ENCODE results near the gene TXNRD1. TPM values are rescaled to one million over a fixed set of nuclear protein-coding genes. Genes with fewer than 3 reads are reported as not detected.

The TXNRD1 gene
- total and polyA plus RNA-seq, 10 donors: 13.7 to 107 (median 56.8) TPM

DNA sequence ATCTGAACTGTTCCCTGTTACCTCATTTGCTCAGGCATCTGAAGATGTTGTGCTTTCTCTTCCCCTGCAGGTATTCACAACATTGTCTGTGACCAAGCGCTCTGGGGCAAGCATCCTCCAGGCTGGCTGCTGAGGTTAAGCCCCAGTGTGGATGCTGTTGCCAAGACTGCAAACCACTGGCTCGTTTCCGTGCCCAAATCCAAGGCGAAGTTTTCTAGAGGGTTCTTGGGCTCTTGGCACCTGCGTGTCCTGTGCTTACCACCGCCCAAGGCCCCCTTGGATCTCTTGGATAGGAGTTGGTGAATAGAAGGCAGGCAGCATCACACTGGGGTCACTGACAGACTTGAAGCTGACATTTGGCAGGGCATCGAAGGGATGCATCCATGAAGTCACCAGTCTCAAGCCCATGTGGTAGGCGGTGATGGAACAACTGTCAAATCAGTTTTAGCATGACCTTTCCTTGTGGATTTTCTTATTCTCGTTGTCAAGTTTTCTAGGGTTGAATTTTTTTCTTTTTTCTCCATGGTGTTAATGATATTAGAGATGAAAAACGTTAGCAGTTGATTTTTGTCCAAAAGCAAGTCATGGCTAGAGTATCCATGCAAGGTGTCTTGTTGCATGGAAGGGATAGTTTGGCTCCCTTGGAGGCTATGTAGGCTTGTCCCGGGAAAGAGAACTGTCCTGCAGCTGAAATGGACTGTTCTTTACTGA lies 132.9 kb downstream of the TXNRD1 start:
- Histone ChIP-seq H3K27ac (no peak overlapping the region), H3K36me3 (peaks cover 0 to 100% (median 48%) of the 10 kb centered on the region in 6 donors), H3K27me3 (replicated peaks in 1 of 7) (no peaks in the 10 kb centered on the region), H3K4me3 (no peak overlapping the region), H3K9me3 (no peaks in the 10 kb centered on the region), H3K4me1 (no peaks in the 10 kb centered on the region)
- WGBS, 5 donors: 91 to 97% (median 96%) methylated on average over 9 to 11 of the region's 11 CpGs
- intact Hi-C loops (cut with DNase I; ENCODE audit: low total_unique reads): no loop called here
- no peak for DNase-seq
- no peak for TF ChIP-seq POLR2AphosphoS5 (IDR thresholded peaks at IDR 0.05)
- no peak for TF ChIP-seq CTCF (IDR thresholded peaks at IDR 0.05 in 8 of 11, conservative IDR thresholded peaks at IDR 0.05 in 3 of 11)
- TF ChIP-seq POLR2A (IDR thresholded peaks at IDR 0.05): no peak

DNA sequence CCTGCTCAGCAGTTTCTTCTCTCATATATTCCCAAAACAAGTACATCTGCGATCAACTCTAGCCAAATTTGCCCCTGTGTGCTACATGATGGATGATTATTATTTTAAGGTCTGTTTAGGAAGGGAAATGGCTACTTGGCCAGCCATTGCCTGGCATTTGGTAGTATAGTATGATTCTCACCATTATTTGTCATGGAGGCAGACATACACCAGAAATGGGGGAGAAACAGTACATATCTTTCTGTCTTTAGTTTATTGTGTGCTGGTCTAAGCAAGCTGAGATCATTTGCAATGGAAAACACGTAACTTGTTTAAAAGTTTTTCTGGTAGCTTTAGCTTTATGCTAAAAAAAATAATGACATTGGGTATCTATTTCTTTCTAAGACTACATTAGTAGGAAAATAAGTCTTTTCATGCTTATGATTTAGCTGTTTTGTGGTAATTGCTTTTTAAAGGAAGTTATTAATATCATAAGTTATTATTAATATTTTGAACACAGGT lies 133.5 kb downstream of the TXNRD1 start:
- intact Hi-C loops (cut with DNase I; ENCODE audit: low total_unique reads): no loop called here
- TF ChIP-seq CTCF (IDR thresholded peaks at IDR 0.05 in 8 of 11, conservative IDR thresholded peaks at IDR 0.05 in 3 of 11): no peak
- TF ChIP-seq POLR2AphosphoS5 (IDR thresholded peaks at IDR 0.05): no peak
- no peak for TF ChIP-seq POLR2A (IDR thresholded peaks at IDR 0.05)

DNA sequence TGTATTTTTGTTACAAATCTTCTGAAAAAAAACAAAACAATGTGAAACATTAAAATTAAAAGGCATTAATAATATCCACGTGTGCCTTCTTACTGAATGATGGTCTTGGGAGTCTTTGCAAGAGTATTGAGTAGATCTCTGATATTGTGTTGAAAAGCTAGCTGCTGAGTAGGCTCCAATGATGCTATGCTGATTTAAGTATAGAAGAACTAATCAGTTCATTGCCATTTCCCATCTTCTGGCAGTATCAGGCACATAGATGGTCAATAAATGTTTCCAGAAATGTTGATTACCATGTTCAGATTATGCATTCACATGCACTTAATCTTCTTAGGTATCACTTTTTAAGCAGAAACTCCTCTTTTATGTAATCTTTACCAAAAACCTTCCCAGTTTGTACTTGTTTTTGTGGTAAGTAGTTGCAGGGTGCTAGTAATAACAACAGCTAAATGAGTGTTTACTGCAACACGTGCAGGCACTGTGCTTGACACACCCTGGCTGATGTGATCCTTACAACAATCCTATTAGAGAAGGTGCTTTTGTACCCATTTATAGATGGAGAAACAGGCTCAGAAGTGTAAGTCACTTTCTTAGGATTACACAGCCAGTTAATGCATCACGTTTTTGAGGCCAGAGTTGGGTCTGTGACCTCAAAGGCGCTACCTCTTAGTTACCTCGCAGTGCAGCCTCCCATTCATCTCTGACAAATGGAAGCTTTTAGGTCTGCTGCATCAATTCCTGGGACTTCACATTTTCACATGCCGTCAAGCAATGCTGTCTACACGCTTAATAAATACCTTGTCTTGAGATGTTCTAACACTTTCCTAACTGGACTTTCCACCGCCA lies 134.9 kb downstream of the TXNRD1 start:
- H3K27ac ChIP-seq: no peak overlapping the region
- DNase-seq: no peak
- 92 to 95% (median 92%) methylated on average over 8 of the region's 8 CpGs for WGBS, 5 donors
- no peak overlapping the region for H3K4me3 ChIP-seq
- H3K36me3 ChIP-seq: peaks cover 0 to 96% (median 40%) of the 10 kb centered on the region in 6 donors
- intact Hi-C loops (cut with DNase I; ENCODE audit: low total_unique reads): no loop called here
- H3K4me1 ChIP-seq: no peaks in the 10 kb centered on the region
- H3K27me3 ChIP-seq (replicated peaks in 1 of 7): no peaks in the 10 kb centered on the region
- H3K9me3 ChIP-seq: no peaks in the 10 kb centered on the region
- TF ChIP-seq POLR2A (IDR thresholded peaks at IDR 0.05) (no peak), CTCF (IDR thresholded peaks at IDR 0.05 in 8 of 11, conservative IDR thresholded peaks at IDR 0.05 in 3 of 11) (no peak), POLR2AphosphoS5 (IDR thresholded peaks at IDR 0.05) (no peak)

More for the DNA sequence above, 133.5 kb downstream of the TXNRD1 start:
- H3K27ac ChIP-seq: no peak overlapping the region
- 87 to 98% (median 93%) methylated on average over 2 of the region's 2 CpGs for WGBS, 5 donors
- H3K27me3 ChIP-seq (replicated peaks in 1 of 7): no peaks in the 10 kb centered on the region
- no peak overlapping the region for H3K4me3 ChIP-seq
- H3K36me3 ChIP-seq: peaks cover 0 to 98% (median 44%) of the 10 kb centered on the region in 6 donors
- H3K4me1 ChIP-seq: no peaks in the 10 kb centered on the region
- no peaks in the 10 kb centered on the region for H3K9me3 ChIP-seq
- no peak for DNase-seq

All from spleen (tissue), 11 donors.